ENCODE measurements around the gene MED16.

The MED16 gene

DNA sequence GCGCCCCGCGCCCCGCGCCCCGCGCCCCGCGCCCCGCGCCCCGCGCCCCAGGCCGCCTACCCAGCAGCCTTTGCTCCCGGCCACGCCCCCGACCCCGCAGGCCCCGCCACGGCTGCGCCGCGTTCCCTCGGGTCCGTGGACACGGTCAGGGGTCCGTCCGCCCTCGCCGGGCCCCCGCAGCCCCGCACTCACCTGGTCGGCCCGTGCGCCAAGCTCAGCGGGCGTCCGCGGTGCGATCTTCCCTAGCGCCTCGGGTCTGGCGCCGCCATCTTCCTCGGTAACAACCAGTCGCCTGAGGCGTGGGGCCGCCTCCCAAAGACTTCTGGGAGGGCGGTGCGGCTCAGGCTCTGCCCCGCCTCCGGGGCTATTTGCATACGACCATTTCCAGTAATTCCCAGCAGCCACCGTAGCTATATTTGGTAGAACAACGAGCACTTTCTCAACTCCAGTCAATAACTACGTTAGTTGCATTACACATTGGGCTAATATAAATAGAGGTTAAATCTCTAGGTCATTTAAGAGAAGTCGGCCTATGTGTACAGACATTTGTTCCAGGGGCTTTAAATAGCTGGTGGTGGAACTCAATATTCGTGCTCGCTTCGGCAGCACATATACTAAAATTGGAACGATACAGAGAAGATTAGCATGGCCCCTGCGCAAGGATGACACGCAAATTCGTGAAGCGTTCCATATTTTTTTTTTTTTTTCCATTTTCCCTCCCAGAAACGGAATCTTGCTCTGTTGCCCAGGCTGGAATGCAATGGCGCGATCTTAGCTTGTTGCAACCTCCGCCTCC, at the start of gene MED16, which contains the start of gene RNU6-9:
MED16 (minus strand) TSS at position 294 of the 796 bp plus-strand sequence. CDS start 2,056 bp downstream, outside the sequence.
RNU6-9 (plus strand) TSS at position 591 of the 796 bp plus-strand sequence.
- H2AFZ ChIP-seq (ENCODE audit: low read depth, low read length) = peak within 1 kb of the TSS; percentile 95
- H3K27me3 ChIP-seq (ENCODE audit: insufficient read depth, low read length, poor library complexity) = no peaks in the 10 kb centered on the region
- peak; percentile 94 for ATAC-seq (ENCODE audit: insufficient read depth, low read depth)
- H3K79me2 ChIP-seq (ENCODE audit: insufficient read depth, low read length) = peaks cover 21% of the 10 kb centered on the region
- peaks cover 27% of the 10 kb centered on the region for H3K4me1 ChIP-seq (ENCODE audit: insufficient read depth, low read length)
- no peaks in the 10 kb centered on the region; the same call in 1 of the 2 replicates for H4K20me1 ChIP-seq (ENCODE audit: insufficient read depth, low read length)
- H3K36me3 ChIP-seq (ENCODE audit: insufficient read depth, low read length) = peaks cover 30% of the 10 kb centered on the region
- H3K9me3 ChIP-seq (ENCODE audit: insufficient read depth, low read length, severe bottlenecking) = no peaks in the 10 kb centered on the region
- peak within 1 kb of the TSS; percentile 88 to 96 for H3K4me3 ChIP-seq (ENCODE audit: low read depth in 1 of 2, low read length in 2 of 2)
- DNase-seq = peak; percentile 92
- no peak for TF ChIP-seq EZH2 (IDR thresholded peaks at IDR 0.05; ENCODE audit: borderline replicate concordance, low read depth, low read length, severe bottlenecking)
- TF ChIP-seq, protein P1, sequence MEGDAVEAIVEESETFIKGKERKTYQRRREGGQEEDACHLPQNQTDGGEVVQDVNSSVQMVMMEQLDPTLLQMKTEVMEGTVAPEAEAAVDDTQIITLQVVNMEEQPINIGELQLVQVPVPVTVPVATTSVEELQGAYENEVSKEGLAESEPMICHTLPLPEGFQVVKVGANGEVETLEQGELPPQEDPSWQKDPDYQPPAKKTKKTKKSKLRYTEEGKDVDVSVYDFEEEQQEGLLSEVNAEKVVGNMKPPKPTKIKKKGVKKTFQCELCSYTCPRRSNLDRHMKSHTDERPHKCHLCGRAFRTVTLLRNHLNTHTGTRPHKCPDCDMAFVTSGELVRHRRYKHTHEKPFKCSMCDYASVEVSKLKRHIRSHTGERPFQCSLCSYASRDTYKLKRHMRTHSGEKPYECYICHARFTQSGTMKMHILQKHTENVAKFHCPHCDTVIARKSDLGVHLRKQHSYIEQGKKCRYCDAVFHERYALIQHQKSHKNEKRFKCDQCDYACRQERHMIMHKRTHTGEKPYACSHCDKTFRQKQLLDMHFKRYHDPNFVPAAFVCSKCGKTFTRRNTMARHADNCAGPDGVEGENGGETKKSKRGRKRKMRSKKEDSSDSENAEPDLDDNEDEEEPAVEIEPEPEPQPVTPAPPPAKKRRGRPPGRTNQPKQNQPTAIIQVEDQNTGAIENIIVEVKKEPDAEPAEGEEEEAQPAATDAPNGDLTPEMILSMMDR (IDR thresholded peaks at IDR 0.05; ENCODE audit: borderline replicate concordance, extremely low read depth, low read length, poor library complexity, severe bottlenecking) = no peak
- peak within 1 kb of the TSS; percentile 90 for H3K4me2 ChIP-seq (ENCODE audit: insufficient read depth, low read length)
- H3K27ac ChIP-seq (ENCODE audit: low read length) = peak within 1 kb of the TSS; percentile 86
- H3K9ac ChIP-seq (ENCODE audit: low read depth, low read length) = peak within 1 kb of the TSS; percentile 90

DNA sequence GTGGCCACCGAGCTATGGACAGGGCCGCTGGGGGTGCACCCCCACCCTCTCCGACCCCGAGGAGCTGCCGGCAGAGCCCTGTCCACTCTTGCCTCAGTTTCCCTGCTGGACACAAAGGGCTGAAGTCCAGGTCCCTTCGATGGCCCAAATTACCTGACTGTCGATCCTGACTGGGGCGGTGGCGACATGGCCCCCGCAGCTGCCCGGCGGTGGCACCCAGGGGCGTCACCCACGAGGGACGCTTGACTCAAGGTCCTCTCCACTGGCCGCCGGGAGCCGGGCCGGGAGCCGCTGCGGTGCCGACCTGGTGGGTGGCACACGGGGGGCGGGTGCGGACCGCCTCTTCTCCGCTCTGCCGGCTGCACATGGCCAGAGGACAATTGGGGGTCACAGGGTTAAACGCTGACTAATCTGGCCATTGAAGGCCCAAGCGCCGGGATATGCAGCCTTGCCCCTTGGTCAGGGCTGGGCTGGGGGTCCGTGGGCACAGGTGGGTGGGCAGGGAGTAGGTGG, 49.2 kb upstream of the MED16 start:
- Histone ChIP-seq H3K36me3 (ENCODE audit: insufficient read depth, low read length) (peaks cover 48% of the 10 kb centered on the region), H3K27me3 (ENCODE audit: insufficient read depth, low read length, poor library complexity) (no peaks in the 10 kb centered on the region), H3K4me1 (ENCODE audit: insufficient read depth, low read length) (no peaks in the 10 kb centered on the region), H3K4me2 (ENCODE audit: insufficient read depth, low read length) (no peak overlapping the region), H3K27ac (ENCODE audit: low read length) (no peak overlapping the region), H3K9ac (ENCODE audit: low read depth, low read length) (no peak overlapping the region), H2AFZ (ENCODE audit: low read depth, low read length) (no peak overlapping the region), H4K20me1 (ENCODE audit: insufficient read depth, low read length) (peaks cover 65% of the 10 kb centered on the region), H3K79me2 (ENCODE audit: insufficient read depth, low read length) (peaks cover 78% of the 10 kb centered on the region), H3K4me3 (ENCODE audit: low read depth in 1 of 2, low read length in 2 of 2) (no peak overlapping the region), H3K9me3 (ENCODE audit: insufficient read depth, low read length, severe bottlenecking) (no peaks in the 10 kb centered on the region)
- ATAC-seq (ENCODE audit: insufficient read depth, low read depth) (no peak), DNase-seq (no peak)
- no peak for TF ChIP-seq EZH2 (IDR thresholded peaks at IDR 0.05; ENCODE audit: borderline replicate concordance, low read depth, low read length, severe bottlenecking)
- TF ChIP-seq, protein P1 (IDR thresholded peaks at IDR 0.05; ENCODE audit: borderline replicate concordance, extremely low read depth, low read length, poor library complexity, severe bottlenecking) = no peak

DNA sequence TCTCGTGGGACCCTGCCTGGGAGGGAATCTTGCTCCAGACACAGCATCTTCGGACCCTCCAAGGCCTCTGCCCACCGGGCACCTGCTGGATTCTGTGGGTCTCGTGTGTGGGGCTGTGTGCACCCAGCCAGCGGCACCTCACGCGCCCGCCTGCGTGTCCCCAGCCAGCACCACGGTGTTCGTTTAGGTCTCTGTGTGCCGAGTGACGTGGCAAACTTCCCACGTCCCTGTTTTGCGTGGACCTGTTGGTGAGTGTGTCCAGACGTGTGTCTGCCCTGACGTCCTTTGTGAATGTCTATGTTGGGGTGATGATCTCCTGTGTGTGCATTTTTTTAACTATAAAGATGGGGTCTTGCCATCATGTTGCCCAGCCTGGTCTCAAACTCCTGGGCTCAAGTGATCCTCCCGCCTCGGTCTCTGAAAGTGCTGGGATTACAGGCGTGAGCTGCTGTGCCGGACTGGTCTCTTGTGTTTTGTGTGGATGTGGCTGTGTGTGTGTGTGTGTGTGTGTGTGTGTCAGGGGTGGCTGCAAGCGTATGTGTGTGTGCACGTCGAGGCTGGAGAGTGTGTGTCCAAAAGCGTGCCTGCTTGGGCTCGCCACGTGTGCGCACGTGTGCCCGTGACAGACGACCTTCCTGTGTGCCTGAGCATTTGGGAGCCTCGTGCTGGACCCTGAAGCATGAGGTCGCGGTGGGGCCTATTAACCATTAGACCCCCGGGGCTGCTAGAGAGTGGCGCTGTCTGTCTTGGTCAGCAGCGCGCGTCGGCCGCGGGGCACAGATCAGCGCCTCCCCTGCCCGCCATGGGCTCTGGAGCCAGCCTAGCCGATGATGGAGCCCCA, 48.5 kb upstream of the MED16 start:
- ATAC-seq (ENCODE audit: insufficient read depth, low read depth) = no peak
- no peaks in the 10 kb centered on the region for H3K4me1 ChIP-seq (ENCODE audit: insufficient read depth, low read length)
- H3K4me3 ChIP-seq (ENCODE audit: low read depth in 1 of 2, low read length in 2 of 2) = no peak overlapping the region
- H3K9ac ChIP-seq (ENCODE audit: low read depth, low read length) = no peak overlapping the region
- H3K27ac ChIP-seq (ENCODE audit: low read length) = no peak overlapping the region
- H3K27me3 ChIP-seq (ENCODE audit: insufficient read depth, low read length, poor library complexity) = no peaks in the 10 kb centered on the region
- DNase-seq = no peak
- H3K79me2 ChIP-seq (ENCODE audit: insufficient read depth, low read length) = peaks cover 80% of the 10 kb centered on the region
- H3K36me3 ChIP-seq (ENCODE audit: insufficient read depth, low read length) = peaks cover 44% of the 10 kb centered on the region
- TF ChIP-seq, protein P1 (IDR thresholded peaks at IDR 0.05; ENCODE audit: borderline replicate concordance, extremely low read depth, low read length, poor library complexity, severe bottlenecking) = no peak
- no peak for TF ChIP-seq EZH2 (IDR thresholded peaks at IDR 0.05; ENCODE audit: borderline replicate concordance, low read depth, low read length, severe bottlenecking)
- no peaks in the 10 kb centered on the region for H3K9me3 ChIP-seq (ENCODE audit: insufficient read depth, low read length, severe bottlenecking)
- no peak overlapping the region for H2AFZ ChIP-seq (ENCODE audit: low read depth, low read length)
- H3K4me2 ChIP-seq (ENCODE audit: insufficient read depth, low read length) = no peak overlapping the region
- peaks cover 61% of the 10 kb centered on the region for H4K20me1 ChIP-seq (ENCODE audit: insufficient read depth, low read length)
